Kidney epithelial cell (primary cell): ENCODE results near the gene RUNX1. TPM values are rescaled to one million over a fixed set of nuclear protein-coding genes. Genes with fewer than 3 reads are reported as not detected.

Source experiments
- DNase-seq: peaks from one replicate; pipeline ENCODE4 v3.0.0-alpha.2; 2010; ENCODE audit warnings: low read depth
- H3K27me3 ChIP-seq: 2 replicates; pipeline ENCODE4 v1.6.0; 2011; ENCODE audit warnings: low read length; ENCODE audit not compliant: control insufficient read depth, insufficient read depth
- H3K36me3 ChIP-seq: 2 replicates; pipeline ENCODE4 v1.5.1; 2011; ENCODE audit warnings: low read length; ENCODE audit not compliant: control insufficient read depth, insufficient read depth
- H3K4me3 ChIP-seq: 2 replicates; pipeline ENCODE4 v1.5.1; 2011; ENCODE audit warnings: low read depth, mild to moderate bottlenecking, control low read depth, low read length
- total RNA-seq: library from RNA; depleted of rRNA; stranded (reverse); fragments of >200 nt; gene quantifications from 2 replicates; pipeline ENCODE4 v1.2.3, GENCODE V29; 2015
- TF ChIP-seq, protein P1 (sequence below): IDR thresholded peaks from 2 replicates; pipeline ENCODE4 v1.5.1; 2011; ENCODE audit warnings: mild to moderate bottlenecking, moderate library complexity, low read length, control low read depth, inconsistent platforms; ENCODE audit not compliant: insufficient read depth, poor library complexity, severe bottlenecking

The RUNX1 gene
- total RNA-seq, 1 donor from 2014 or later, result 43.0 TPM

DNA sequence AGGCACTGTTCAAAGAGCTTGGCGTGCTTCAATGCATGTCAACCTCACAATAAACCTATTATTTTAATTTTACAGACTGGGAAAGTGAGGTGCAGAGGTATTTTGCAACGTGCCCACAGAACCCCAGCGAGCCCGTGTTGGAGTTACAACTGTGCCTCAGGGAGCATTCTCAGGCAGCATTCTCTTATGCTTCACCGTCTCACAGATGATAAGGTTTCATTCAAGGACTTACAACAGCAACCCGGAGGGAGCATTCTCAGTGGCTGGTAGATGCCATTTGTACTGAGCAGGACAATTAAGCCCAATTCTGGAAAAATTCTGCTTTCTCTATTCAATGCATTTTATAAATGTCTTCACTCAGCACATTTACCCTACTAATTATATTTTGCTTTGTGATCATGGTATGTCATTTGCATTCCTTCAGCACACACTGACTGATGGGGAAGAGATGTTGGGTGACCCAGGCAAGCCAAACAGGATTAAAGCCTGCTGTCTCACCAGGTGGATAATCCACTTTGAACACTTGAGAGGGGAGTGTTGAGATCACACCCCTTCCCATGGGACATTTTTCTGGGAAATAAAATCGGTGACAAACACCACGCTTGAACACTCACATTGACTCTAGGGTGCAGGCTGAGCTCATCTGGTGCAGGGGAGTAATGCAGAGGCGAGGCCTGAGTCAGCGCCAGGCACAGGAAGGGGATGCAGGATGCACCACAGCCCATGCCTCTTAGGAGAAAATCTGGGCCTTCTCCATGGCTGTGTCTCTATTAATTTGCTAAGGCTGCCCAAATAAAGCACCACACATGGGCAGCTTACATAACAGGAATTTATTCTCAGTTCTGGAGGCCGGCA, 266.4 kb downstream of the RUNX1 start:
- Histone ChIP-seq H3K27me3 (no peaks in the 10 kb centered on the region), H3K36me3 (no peaks in the 10 kb centered on the region), H3K4me3 (no peak overlapping the region)
- no peak for DNase-seq
- TF ChIP-seq, protein P1, sequence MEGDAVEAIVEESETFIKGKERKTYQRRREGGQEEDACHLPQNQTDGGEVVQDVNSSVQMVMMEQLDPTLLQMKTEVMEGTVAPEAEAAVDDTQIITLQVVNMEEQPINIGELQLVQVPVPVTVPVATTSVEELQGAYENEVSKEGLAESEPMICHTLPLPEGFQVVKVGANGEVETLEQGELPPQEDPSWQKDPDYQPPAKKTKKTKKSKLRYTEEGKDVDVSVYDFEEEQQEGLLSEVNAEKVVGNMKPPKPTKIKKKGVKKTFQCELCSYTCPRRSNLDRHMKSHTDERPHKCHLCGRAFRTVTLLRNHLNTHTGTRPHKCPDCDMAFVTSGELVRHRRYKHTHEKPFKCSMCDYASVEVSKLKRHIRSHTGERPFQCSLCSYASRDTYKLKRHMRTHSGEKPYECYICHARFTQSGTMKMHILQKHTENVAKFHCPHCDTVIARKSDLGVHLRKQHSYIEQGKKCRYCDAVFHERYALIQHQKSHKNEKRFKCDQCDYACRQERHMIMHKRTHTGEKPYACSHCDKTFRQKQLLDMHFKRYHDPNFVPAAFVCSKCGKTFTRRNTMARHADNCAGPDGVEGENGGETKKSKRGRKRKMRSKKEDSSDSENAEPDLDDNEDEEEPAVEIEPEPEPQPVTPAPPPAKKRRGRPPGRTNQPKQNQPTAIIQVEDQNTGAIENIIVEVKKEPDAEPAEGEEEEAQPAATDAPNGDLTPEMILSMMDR, result no peak

DNA sequence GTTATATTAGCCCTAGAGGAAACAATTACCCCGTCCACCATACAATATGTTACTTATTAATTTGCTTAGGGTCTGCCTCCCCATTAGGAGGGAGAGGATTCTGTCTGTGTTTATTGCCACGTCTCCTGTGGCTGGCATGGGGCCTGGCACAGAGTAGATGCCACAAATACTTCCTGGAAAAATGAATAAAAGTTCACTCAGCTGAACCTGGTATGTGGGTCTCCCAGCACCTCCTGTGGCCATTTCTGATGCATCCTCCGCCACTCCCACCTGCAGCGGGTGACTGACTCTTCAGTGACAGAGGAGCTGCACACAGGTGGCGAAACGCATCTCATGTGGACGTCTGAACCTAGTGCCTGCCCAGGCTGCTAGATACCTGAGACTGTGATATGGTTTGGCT, 267.6 kb downstream of the RUNX1 start:
- Histone ChIP-seq H3K4me3 (no peak overlapping the region), H3K36me3 (no peaks in the 10 kb centered on the region), H3K27me3 (no peaks in the 10 kb centered on the region)
- TF ChIP-seq, protein P1, result no peak
- DNase-seq, result no peak

DNA sequence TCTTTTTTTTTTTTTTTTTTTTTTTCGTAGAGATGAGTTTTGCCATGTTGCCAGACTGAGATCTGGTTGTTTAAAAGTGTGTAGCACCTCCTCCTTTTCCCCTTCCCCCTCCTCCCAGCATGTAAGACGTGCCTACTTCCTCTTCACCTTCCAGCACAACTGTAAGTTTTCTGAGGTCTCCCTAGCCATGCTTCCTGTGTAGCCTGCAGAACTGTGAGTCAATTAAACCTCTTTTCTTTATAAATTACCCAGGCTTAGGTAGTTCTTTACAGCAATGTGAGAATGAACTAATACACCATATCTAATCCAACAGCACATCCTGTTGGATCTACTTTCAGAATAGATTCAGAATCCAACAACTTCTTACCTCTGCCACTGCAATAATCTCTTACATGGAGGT, 269.2 kb downstream of the RUNX1 start:
- DNase-seq, result no peak
- no peaks in the 10 kb centered on the region for H3K27me3 ChIP-seq
- H3K4me3 ChIP-seq, result no peak overlapping the region
- TF ChIP-seq, protein P1, result no peak
- no peaks in the 10 kb centered on the region for H3K36me3 ChIP-seq

DNA sequence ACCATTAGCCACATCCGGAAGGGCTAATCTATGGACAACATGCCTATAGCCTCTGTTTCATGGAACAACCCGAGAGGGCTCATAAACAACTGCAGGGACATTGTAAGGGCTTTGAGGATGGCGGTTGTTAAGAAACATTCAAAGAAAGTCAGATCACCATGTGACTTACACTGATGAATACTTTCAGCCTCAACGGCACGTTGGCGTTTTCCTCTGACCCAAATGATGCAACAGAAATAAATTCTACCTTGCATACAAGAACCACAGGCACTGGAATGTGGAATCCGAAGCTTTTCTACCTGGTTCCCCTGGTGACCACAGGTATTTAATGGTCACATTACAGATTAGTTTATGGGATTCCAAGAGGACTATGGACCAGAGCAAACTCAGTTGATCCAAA, 273.3 kb downstream of the RUNX1 start:
- TF ChIP-seq, protein P1, result no peak
- Histone ChIP-seq H3K27me3 (no peaks in the 10 kb centered on the region), H3K36me3 (no peaks in the 10 kb centered on the region), H3K4me3 (no peak overlapping the region)
- no peak for DNase-seq

DNA sequence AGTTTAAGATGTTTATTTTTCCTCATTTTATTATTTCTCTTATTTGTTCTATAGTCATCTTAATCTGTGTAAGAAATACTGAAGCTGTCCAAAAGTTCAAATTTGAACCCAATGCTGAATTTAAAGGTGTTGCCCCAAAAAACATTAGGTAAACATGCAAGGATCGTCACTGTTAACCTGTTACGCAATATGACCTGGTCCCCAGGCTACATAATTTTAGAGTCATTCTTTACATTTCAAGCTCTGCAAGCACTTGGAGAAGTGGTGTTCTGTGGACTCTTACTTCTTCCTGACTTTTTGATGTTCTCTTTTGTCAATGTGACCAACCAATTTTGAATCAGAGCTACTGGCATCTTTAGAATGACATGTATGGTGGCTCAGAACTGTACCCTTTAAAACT, 274.4 kb downstream of the RUNX1 start:
- no peaks in the 10 kb centered on the region for H3K27me3 ChIP-seq
- no peaks in the 10 kb centered on the region for H3K36me3 ChIP-seq
- TF ChIP-seq, protein P1, result no peak
- H3K4me3 ChIP-seq, result no peak overlapping the region
- DNase-seq, result no peak
